ENCODE measurements around the gene BBS9. TPM values are rescaled to one million over a fixed set of nuclear protein-coding genes. Genes with fewer than 3 reads are reported as not detected.

The BBS9 gene
- total RNA-seq, 1 donor from 2014 or later, result 28.4 TPM

DNA sequence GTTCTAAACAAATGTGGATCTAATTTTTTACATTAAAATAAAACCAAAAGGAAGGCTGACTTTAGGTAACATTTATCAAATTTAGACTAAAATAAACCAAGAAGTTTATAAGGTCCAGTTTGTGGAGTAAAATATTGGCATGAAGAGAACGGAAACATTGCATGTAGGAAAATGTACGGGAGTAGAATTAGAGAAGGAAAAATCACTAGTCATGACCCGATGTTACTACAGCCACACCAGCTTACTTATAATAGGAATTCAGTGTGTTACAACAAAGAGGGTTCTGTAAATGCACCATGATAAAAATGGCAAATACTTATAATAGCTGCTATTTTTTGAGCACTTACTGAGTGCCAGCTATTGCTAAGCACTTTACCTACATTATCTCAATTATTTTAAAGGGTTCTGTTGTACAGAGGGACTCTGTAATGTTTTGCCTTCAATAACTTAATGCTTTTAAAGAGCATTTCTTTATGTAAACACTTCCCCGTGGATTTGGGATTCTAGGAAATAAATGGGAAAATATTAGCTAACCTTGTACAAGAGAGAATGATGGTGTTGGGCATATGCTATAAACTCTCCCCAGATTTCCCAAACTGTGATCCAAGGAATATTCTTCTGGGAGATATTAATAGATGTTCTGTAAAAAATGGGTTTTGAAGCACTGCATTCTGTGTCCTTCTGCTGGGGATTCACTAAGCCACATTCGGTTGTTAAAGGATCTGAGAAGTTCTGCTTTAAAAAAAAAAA is 296.7 kb downstream of the BBS9 start:
- no peak for ATAC-seq
- Histone ChIP-seq H3K27me3 (ENCODE audit: low read depth) (no peaks in the 10 kb centered on the region), H3K36me3 (no peaks in the 10 kb centered on the region), H3K27ac (no peak overlapping the region), H3K4me3 (no peak overlapping the region), H3K4me1 (no peaks in the 10 kb centered on the region), H3K9me3 (no peaks in the 10 kb centered on the region)
- no peak for TF ChIP-seq CTCF (IDR thresholded peaks at IDR 0.05)
- intact Hi-C loops (cut with DNase I), result no loop called here
- no peak for DNase-seq

GRCh38 chr7:33428415-33428814 is 299.1 kb downstream of the BBS9 start:
- no peak overlapping the region for H3K27ac ChIP-seq
- no peak for TF ChIP-seq CTCF (IDR thresholded peaks at IDR 0.05)
- ATAC-seq, result no peak
- no peak for DNase-seq
- H3K9me3 ChIP-seq, result no peaks in the 10 kb centered on the region
- H3K4me3 ChIP-seq, result no peak overlapping the region
- H3K4me1 ChIP-seq, result no peaks in the 10 kb centered on the region
- H3K27me3 ChIP-seq (ENCODE audit: low read depth), result no peaks in the 10 kb centered on the region
- intact Hi-C loops (cut with DNase I), result no loop called here
- no peaks in the 10 kb centered on the region for H3K36me3 ChIP-seq

GRCh38 chr7:33431543-33431942 is 302.2 kb downstream of the BBS9 start:
- H3K27me3 ChIP-seq (ENCODE audit: low read depth), result no peaks in the 10 kb centered on the region

GRCh38 chr7:33432821-33433220 is 303.5 kb downstream of the BBS9 start:
- H3K4me1 ChIP-seq, result no peaks in the 10 kb centered on the region
- H3K27me3 ChIP-seq (ENCODE audit: low read depth), result no peaks in the 10 kb centered on the region
- no peak overlapping the region for H3K4me3 ChIP-seq
- H3K9me3 ChIP-seq, result no peaks in the 10 kb centered on the region
- intact Hi-C loops (cut with DNase I), result no loop called here
- no peak overlapping the region for H3K27ac ChIP-seq
- no peaks in the 10 kb centered on the region for H3K36me3 ChIP-seq
- no peak for ATAC-seq
- TF ChIP-seq CTCF (IDR thresholded peaks at IDR 0.05), result no peak
- DNase-seq, result no peak

More at GRCh38 chr7:33431543-33431942, 302.2 kb downstream of the BBS9 start:
- TF ChIP-seq CTCF (IDR thresholded peaks at IDR 0.05), result no peak
- Histone ChIP-seq H3K9me3 (no peaks in the 10 kb centered on the region), H3K4me1 (no peaks in the 10 kb centered on the region), H3K27ac (no peak overlapping the region), H3K4me3 (no peak overlapping the region), H3K36me3 (no peaks in the 10 kb centered on the region)
- intact Hi-C loops (cut with DNase I), result no loop called here
- no peak for ATAC-seq
- DNase-seq, result no peak

DNA sequence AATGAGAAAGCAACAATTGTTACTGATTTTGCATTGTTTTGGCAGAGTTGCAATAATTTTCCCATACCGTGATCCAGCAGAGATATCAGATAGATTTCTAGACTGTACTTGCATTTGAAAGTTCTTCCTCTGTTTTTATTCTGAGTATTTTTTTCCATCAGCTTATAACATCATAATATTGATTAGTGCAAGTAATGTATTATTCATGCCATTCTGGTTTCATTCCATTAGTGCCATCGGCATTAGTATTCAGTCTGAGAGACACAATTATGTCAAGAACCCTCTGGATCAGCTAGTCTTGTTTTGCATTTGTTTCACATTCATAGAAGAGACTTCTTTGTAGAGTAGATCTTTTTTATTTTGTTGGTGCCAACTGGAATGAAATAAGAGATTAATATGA is 304.0 kb downstream of the BBS9 start:
- TF ChIP-seq CTCF (IDR thresholded peaks at IDR 0.05), result no peak
- intact Hi-C loops (cut with DNase I), result no loop called here
- no peaks in the 10 kb centered on the region for H3K4me1 ChIP-seq
- H3K27ac ChIP-seq, result no peak overlapping the region
- no peak overlapping the region for H3K4me3 ChIP-seq
- no peaks in the 10 kb centered on the region for H3K36me3 ChIP-seq
- ATAC-seq, result no peak
- no peaks in the 10 kb centered on the region for H3K9me3 ChIP-seq
- H3K27me3 ChIP-seq (ENCODE audit: low read depth), result no peaks in the 10 kb centered on the region
- DNase-seq, result no peak
